K562 (cell line): ENCODE data around the gene ZNF622. TPM values are rescaled to one million over a fixed set of nuclear protein-coding genes. Genes with fewer than 3 reads are reported as not detected.

ENCODE experiments used
- ATAC-seq: fragments of 200-7000 bp; cut with Tn5 transposase; 3 replicates; pipeline ENCODE4 v1.9.1; 2020; ENCODE audit warnings: moderate library complexity
- Bru-seq: library from RNA; stranded (reverse); fragments of 400-500 nt; gene quantifications from one replicate; lab custom pipeline; 2021; lab: Mats Ljungman, UMichigan
- BruChase-seq, 2 experiments: library from RNA; stranded (reverse); fragments of 400-500 nt; gene quantifications; one replicate each; lab custom pipeline; 2021; lab: Mats Ljungman, UMichigan
- BruUV-seq: library from RNA; stranded (reverse); fragments of 400-500 nt; replicated peaks from 2 replicates; lab custom pipeline; 2021; lab: Mats Ljungman, UMichigan
- CTCF ChIA-PET: fragments of 300-600 bp; formaldehyde crosslinking; extraction: SDS; loops from one replicate; lab custom pipeline; 2021; ENCODE audit warnings: low intra/inter-chr PET ratio; lab: Yijun Ruan, JAX
- POLR2A ChIA-PET: fragments of 300-600, 350-650 bp; sonication (Branson Sonifier 250); formaldehyde crosslinking; extraction: SDS; loops from one replicate; lab custom pipeline; 2021; ENCODE audit warnings: antibody characterized with exemption, inconsistent platforms; lab: Yijun Ruan, JAX
- DNase-seq, 4 experiments: peaks; one replicate each; pipeline versions ENCODE4 v3.0.0 to v3.0.0-alpha.2; 2011 to 2018; ENCODE audit warnings: low spot score in 3 of 4, mixed read lengths in 3 of 4; ENCODE audit errors: extremely low read depth in 1 of 4
- FAIRE-seq: peaks from 2 replicates; lab custom pipeline; 2011; peaks lifted over from hg19 to GRCh38; lab: Jason Lieb, UNC
- H2AFZ ChIP-seq: 2 replicates; pipeline ENCODE4 v1.6.0; 2011; ENCODE audit warnings: low read depth, low read length, control low read depth, inconsistent platforms
- H3K27ac ChIP-seq: fragments of 200-600 bp; 3 replicates; pipeline ENCODE4 v1.8.0; 2011; ENCODE audit warnings: low read depth, mild to moderate bottlenecking, control low read depth, inconsistent platforms, low read length, moderate library complexity, mixed read lengths; ENCODE audit errors: extremely low read depth
- H3K27me3 ChIP-seq, 2 experiments: fragments of 300-600 bp in 1 of 2; 2 replicates in 1 of 2; 3 replicates in 1 of 2; pipeline versions ENCODE4 v1.6.0 to v1.8.0; 2011; ENCODE audit warnings: inconsistent platforms in 2 of 2, low read length in 2 of 2, mild to moderate bottlenecking in 1 of 2, mixed read lengths in 1 of 2, moderate library complexity in 1 of 2; ENCODE audit not compliant: control insufficient read depth in 2 of 2, insufficient read depth in 2 of 2
- H3K36me3 ChIP-seq: fragments of 300-600 bp; 3 replicates; pipeline ENCODE4 v1.8.0; 2011; ENCODE audit warnings: mild to moderate bottlenecking, low read length, inconsistent platforms; ENCODE audit not compliant: control insufficient read depth, insufficient read depth
- H3K4me1 ChIP-seq, 2 experiments: fragments of 200-600 bp in 1 of 2; replicated peaks in 1 of 2; 2 replicates in 1 of 2; 3 replicates in 1 of 2; pipeline versions ENCODE4 v1.5.1 to v1.8.0; 2011; ENCODE audit warnings: inconsistent platforms in 2 of 2, low read length in 2 of 2, mild to moderate bottlenecking in 1 of 2, mixed read lengths in 1 of 2, moderate library complexity in 1 of 2; ENCODE audit not compliant: control insufficient read depth in 2 of 2, insufficient read depth in 2 of 2
- H3K4me2 ChIP-seq: 2 replicates; pipeline ENCODE4 v1.6.1; 2011; ENCODE audit warnings: low read length, control low read depth, inconsistent platforms, mixed read lengths; ENCODE audit not compliant: insufficient read depth
- H3K4me3 ChIP-seq: fragments of 200-600 bp; sonication (generic), shearing (Covaris generic); 2 replicates; pipeline ENCODE4 v1.5.1; 2016; ENCODE audit warnings: control low read depth, inconsistent platforms
- H3K79me2 ChIP-seq: fragments of 200-600 bp; 3 replicates; pipeline ENCODE4 v1.8.0; 2011; ENCODE audit warnings: low read length, inconsistent platforms; ENCODE audit not compliant: control insufficient read depth, insufficient read depth
- H3K9ac ChIP-seq, 2 experiments: 2 replicates each; pipeline versions ENCODE4 v1.6.0 to v1.6.1; 2011; ENCODE audit warnings: low read depth in 2 of 2, low read length in 2 of 2, control low read depth in 1 of 2, inconsistent platforms in 1 of 2, mild to moderate bottlenecking in 1 of 2, mixed read lengths in 1 of 2; ENCODE audit not compliant: insufficient read depth in 1 of 2
- H3K9me1 ChIP-seq: one replicate; pipeline ENCODE4 v1.6.0; 2011; ENCODE audit warnings: inconsistent platforms, mild to moderate bottlenecking, low read length, moderate library complexity; ENCODE audit not compliant: control insufficient read depth, insufficient read depth
- H3K9me3 ChIP-seq: replicated peaks from 2 replicates; pipeline ENCODE4 v1.5.1; 2011; ENCODE audit warnings: low read depth, low read length, inconsistent platforms; ENCODE audit not compliant: control insufficient read depth, insufficient read depth
- H4K20me1 ChIP-seq: replicated peaks from 2 replicates; pipeline ENCODE4 v1.6.1; 2011; ENCODE audit warnings: low read length, inconsistent platforms, mixed read lengths; ENCODE audit not compliant: control insufficient read depth, insufficient read depth
- ELF2 ChIP-seq: fragments of 250-450 bp; sonication (Bioruptor Pico); IDR thresholded peaks from 2 replicates; pipeline ENCODE4 v1.5.0; 2021; ENCODE audit warnings: mild to moderate bottlenecking
- EZH2 ChIP-seq: IDR thresholded peaks from 2 replicates; pipeline ENCODE4 v1.6.1; 2012; ENCODE audit warnings: low read depth, mild to moderate bottlenecking, inconsistent platforms, low read length, borderline replicate concordance
- MAFF ChIP-seq: IDR thresholded peaks from 2 replicates; pipeline ENCODE4 v1.6.1; 2012; ENCODE audit warnings: low read length, improper control_type of control experiment
- ZNF384 ChIP-seq: IDR thresholded peaks from 2 replicates; pipeline ENCODE4 v1.6.1; 2012; ENCODE audit warnings: low read depth, low read length, improper control_type of control experiment
- WGBS: fragments of 100-300 bp; shearing (Covaris generic); methylation state at CpG from one replicate; pipeline ENCODE4 v1.1.6; 2016; ENCODE audit warnings: low coverage, mixed read lengths; ENCODE audit not compliant: insufficient coverage; ENCODE audit errors: missing lambda C conversion rate; 5-methylcytosine and 5-hydroxymethylcytosine counted together
- in situ Hi-C: fragments of 300-500 bp; cut with MboI; formaldehyde crosslinking; loops from 4 replicates; pipeline ENCODE4 v1.15.0; 2018; ENCODE audit warnings: inconsistent platforms, mixed read lengths
- intact Hi-C: fragments of 100-400 bp; cut with micrococcal nuclease; formaldehyde crosslinking; loops from 2 replicates; pipeline ENCODE4 v1.14.2; 2022
- long read RNA-seq, 3 experiments: library from polyadenylated mRNA in 2 of 3; library from RNA in 1 of 3; unstranded in 2 of 3; stranded (forward) in 1 of 3; transcript quantifications; one replicate each; pipeline ENCODE4 v2.0.0, GENCODE V29; 2019 to 2022
- polyA minus RNA-seq, 3 experiments: library from RNA; depleted of rRNA, polyadenylated mRNA; stranded (reverse); fragments of >200 nt; gene quantifications; 2 replicates each; pipeline ENCODE4 v1.2.3, GENCODE V29; 2011
- polyA plus RNA-seq, 8 experiments: library from polyadenylated mRNA; depleted of rRNA in 4 of 8; stranded (reverse) in 5 of 8; unstranded in 3 of 8; fragments of >200 nt; fragmentation: Nextera tagmentation in 2 of 8; fragmentation: Illumina TruSeq in 1 of 8; extraction: Ambion mirVana in 2 of 8; extraction: Trizol in 1 of 8; gene quantifications; 2 replicates each; pipeline versions ENCODE4 v1.2.1 to v1.2.3, GENCODE V29; 2011 to 2014; ENCODE audit warnings: inconsistent platforms in 1 of 8, missing spikeins in 1 of 8
- total RNA-seq, 7 experiments: library from RNA; depleted of rRNA in 6 of 7; stranded (reverse); fragments of >200 nt in 6 of 7; fragmentation: Illumina TruSeq in 2 of 7; extraction: Trizol in 2 of 7; gene quantifications; 2 replicates each; pipeline versions ENCODE4 v1.2.1 to v1.2.3, GENCODE V29; 2011 to 2021; ENCODE audit warnings: low replicate concordance in 1 of 7

Gene ZNF622, protein sequence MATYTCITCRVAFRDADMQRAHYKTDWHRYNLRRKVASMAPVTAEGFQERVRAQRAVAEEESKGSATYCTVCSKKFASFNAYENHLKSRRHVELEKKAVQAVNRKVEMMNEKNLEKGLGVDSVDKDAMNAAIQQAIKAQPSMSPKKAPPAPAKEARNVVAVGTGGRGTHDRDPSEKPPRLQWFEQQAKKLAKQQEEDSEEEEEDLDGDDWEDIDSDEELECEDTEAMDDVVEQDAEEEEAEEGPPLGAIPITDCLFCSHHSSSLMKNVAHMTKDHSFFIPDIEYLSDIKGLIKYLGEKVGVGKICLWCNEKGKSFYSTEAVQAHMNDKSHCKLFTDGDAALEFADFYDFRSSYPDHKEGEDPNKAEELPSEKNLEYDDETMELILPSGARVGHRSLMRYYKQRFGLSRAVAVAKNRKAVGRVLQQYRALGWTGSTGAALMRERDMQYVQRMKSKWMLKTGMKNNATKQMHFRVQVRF
- total RNA-seq (2011; cell fraction: chromatin; rRNA removed; ENCODE audit: low replicate concordance): 10.3 and 10.4 TPM in 2 replicates
- total RNA-seq (2011; cell fraction: nucleolus; rRNA removed): 10.4 and 12.8 TPM in 2 replicates
- total RNA-seq (2011; cell fraction: nucleoplasm; rRNA removed): 9.8 and 10.2 TPM in 2 replicates
- total RNA-seq (2014; rRNA removed) (51.5 and 59.8 TPM in 2 replicates), total RNA-seq (2014; rRNA removed; fragmentation: Illumina TruSeq; extraction: Trizol) (34.6 and 34.8 TPM in 2 replicates), total RNA-seq (2015; rRNA removed; fragmentation: Illumina TruSeq; extraction: Trizol) (46.0 and 47.7 TPM in 2 replicates), total RNA-seq (2021) (41.0 and 49.5 TPM in 2 replicates), polyA plus RNA-seq (2011; rRNA removed) (16.6 and 22.7 TPM in 2 replicates), polyA plus RNA-seq (2014; fragmentation: Illumina TruSeq; extraction: Trizol) (27.7 and 36.6 TPM in 2 replicates), polyA plus RNA-seq (2014; fragmentation: Nextera tagmentation; extraction: Ambion mirVana) (1 to 10 TPM; 9.6 TPM), polyA plus RNA-seq (2014; rRNA removed) (32.3 and 36.8 TPM in 2 replicates), polyA minus RNA-seq (2011; rRNA and poly(A)+ RNA removed) (23.6 and 23.8 TPM in 2 replicates), Bru-seq, nascent RNA (percentile 95 among the genes with signal in this experiment), BruChase-seq, experiment 1, labeled RNA remaining after a 2-hour chase (percentile 90 among the genes with signal in this experiment), BruChase-seq, experiment 2, labeled RNA remaining after a 6-hour chase (percentile 89 among the genes with signal in this experiment)
- 14.7 and 18.1 TPM in 2 replicates for polyA plus RNA-seq (2011; cell fraction: cytosol; rRNA removed)
- polyA plus RNA-seq (2011; cell fraction: nucleus; rRNA removed): 10.4 and 10.8 TPM in 2 replicates
- 41.3 and 41.8 TPM in 2 replicates for polyA plus RNA-seq (2012)
- polyA minus RNA-seq (2011; cell fraction: cytosol; rRNA and poly(A)+ RNA removed): 11.0 and 13.0 TPM in 2 replicates
- 16.6 and 21.2 TPM in 2 replicates for polyA minus RNA-seq (2011; cell fraction: nucleus; rRNA and poly(A)+ RNA removed)
- long read RNA-seq, experiment 1, transcript ZNF622-201 (6 exons, 1,699 nt): major isoform, 166 of 185 reads
- long read RNA-seq, experiment 1, partial matches to known transcripts: 16 of 185 reads
- long read RNA-seq, experiment 1, other reads (novel, unspliced or antisense): 3 of 185 reads
- long read RNA-seq, experiment 2, transcript ZNF622-201 (6 exons, 1,699 nt): major isoform, 52 of 74 reads
- long read RNA-seq, experiment 2, partial matches to known transcripts: 10 of 74 reads
- long read RNA-seq, experiment 2, other reads (novel, unspliced or antisense): 12 of 74 reads
- long read RNA-seq, experiment 3, transcript ZNF622-201 (6 exons, 1,699 nt): major isoform, 118 of 124 reads
- long read RNA-seq, experiment 3, partial matches to known transcripts: 0 of 124 reads
- long read RNA-seq, experiment 3, other reads (novel, unspliced or antisense): 6 of 124 reads

DNA sequence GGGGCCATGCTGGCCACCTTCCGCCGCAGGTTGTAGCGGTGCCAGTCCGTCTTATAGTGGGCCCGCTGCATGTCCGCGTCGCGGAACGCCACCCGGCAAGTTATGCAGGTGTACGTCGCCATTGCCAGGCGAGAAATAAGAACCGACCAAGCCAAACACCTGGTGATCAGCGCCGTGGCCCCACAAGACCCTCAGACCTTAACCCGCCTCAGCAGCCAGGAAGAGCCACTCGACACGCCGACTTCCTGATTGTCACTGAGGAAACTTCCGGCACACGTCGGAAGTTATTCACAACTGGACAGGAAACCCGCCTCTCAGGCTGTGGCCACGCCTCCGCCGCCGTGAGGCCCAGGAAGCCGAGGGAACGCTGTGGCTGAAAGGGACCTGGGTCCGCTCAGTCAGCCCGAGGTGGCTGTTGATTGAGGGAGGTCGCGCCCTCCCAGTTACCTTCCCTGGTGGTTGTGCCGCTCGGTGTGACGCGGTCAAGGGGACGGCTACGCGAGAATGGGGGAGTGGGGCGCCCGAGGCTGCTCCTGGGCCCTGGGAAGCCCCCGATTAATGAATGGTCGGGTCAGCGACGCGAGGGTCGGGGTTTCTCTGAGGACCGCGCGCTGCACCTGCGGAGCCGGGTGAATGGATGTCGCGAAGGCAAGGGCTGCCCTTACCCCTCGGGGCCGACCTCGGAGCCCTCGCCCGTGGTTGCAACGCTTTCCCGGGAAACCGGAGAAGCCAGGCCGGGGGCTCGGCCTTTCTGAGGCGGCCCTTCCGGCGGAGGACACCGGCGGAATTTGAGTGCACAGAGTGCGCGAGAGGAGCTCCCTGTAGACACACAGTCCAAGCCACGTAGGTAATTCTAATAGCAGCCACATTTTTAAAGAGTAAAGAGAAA is at the start of gene ZNF622:
ZNF622 (minus strand) TSS at position 257 of the 889 bp plus-strand sequence; CDS start at position 122, 135 bp downstream.
- ChIA-PET POLR2A (interaction anchor here (0.5 to 1.4 kb wide), 5 partner anchors 9 to 44 kb away, joined by 3 to 7 read pairs (median 4); no protein-coding TSS in a partner anchor), CTCF (interaction anchor here (1.2 kb wide), 1 partner anchor 9 kb away, joined by 3 read pairs; no protein-coding TSS in a partner anchor)
- H4K20me1 ChIP-seq: peaks cover 9% of the 10 kb centered on the region; the same call in 1 of the 2 replicates
- no peaks in the 10 kb centered on the region for H3K27me3 ChIP-seq
- H3K4me1 ChIP-seq: peaks cover 13 to 18% of the 10 kb centered on the region in 2 experiments; a peak in 4 of 5 replicates
- H3K4me3 ChIP-seq: peak within 1 kb of the TSS; percentile 84
- under 1% methylated on average over 71 of the region's 75 CpGs for WGBS
- ATAC-seq (peak; percentile 95), DNase-seq (peak; percentile 87 to 97 (median 88)), FAIRE-seq (peak; percentile 99)
- peaks cover 35% of the 10 kb centered on the region for H3K36me3 ChIP-seq
- BruUV-seq: TSS peak; percentile 62
- H3K79me2 ChIP-seq: peaks cover 59% of the 10 kb centered on the region
- no peaks in the 10 kb centered on the region for H3K9me3 ChIP-seq
- peak within 1 kb of the TSS; percentile 88 to 98 for H3K9ac ChIP-seq
- intact Hi-C loops (loop anchor here (2.0 kb wide), 1 partner anchor 47 kb away; no protein-coding TSS in a partner anchor), in situ Hi-C loops (no loop called here)
- H2AFZ ChIP-seq: peak within 1 kb of the TSS; percentile 96
- H3K27ac ChIP-seq: peak within 1 kb of the TSS; percentile 85
- H3K4me2 ChIP-seq: peak within 1 kb of the TSS; percentile 91
- H3K9me1 ChIP-seq: no peaks in the 10 kb centered on the region
- TF ChIP-seq ELF2 (CRISPR knock-in tag): peak; percentile 97
- no peak for TF ChIP-seq ZNF384
- no peak for TF ChIP-seq EZH2
- TF ChIP-seq MAFF: no peak
